RCC 7860 (cell line): Measurements from ENCODE around the gene VPREB3.

Source experiments
- DNase-seq: peaks from one replicate; pipeline ENCODE4 v3.0.0-alpha.2; 2015; ENCODE audit warnings: low spot score
- FAIRE-seq: peaks from 2 replicates; lab custom pipeline; 2012; peaks lifted over from hg19 to GRCh38; lab: Jason Lieb, UNC

The VPREB3 gene, protein sequence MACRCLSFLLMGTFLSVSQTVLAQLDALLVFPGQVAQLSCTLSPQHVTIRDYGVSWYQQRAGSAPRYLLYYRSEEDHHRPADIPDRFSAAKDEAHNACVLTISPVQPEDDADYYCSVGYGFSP

DNA sequence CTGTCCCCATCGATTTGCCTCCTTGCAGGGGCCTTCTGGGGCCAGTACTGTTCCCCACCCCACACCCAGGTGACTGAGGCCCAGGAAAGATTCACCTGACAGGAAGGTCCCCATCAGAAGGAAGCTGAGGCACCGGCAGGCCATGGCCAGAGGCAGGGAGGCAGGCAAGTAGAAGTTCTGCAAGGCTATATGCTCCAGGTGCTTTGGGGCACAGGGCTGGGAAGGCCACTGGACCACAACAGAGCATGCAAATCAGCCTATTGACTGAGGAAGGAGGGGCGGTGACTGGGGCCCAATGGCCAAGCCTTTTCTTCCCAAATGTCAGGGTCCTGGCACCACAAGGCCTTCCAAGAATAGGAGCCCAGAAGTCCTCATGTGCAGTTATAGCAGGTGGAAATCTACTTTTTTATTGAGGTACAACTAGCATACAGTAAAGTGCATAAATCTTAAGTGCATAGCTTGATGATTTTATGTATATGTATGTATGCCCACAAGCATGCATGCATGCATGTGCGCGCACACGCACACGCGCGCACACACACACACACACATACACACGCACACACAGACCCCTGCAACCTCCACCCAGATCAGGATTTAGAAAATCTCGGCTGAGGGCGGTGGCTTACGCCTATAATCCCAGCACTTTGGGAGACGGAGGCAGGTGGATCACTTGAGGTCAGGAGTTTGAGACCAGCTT lies at the start of gene VPREB3:
TSS of gene VPREB3 (minus strand) at position 206 of the 700 bp plus-strand sequence. CDS start at position 144, 62 bp downstream.
- no peak for DNase-seq
- no peak for FAIRE-seq

- no peak for FAIRE-seq
- DNase-seq = no peak
Measured at GRCh38 chr22:23803001-23803819, 49.0 kb upstream of the VPREB3 start.

DNA sequence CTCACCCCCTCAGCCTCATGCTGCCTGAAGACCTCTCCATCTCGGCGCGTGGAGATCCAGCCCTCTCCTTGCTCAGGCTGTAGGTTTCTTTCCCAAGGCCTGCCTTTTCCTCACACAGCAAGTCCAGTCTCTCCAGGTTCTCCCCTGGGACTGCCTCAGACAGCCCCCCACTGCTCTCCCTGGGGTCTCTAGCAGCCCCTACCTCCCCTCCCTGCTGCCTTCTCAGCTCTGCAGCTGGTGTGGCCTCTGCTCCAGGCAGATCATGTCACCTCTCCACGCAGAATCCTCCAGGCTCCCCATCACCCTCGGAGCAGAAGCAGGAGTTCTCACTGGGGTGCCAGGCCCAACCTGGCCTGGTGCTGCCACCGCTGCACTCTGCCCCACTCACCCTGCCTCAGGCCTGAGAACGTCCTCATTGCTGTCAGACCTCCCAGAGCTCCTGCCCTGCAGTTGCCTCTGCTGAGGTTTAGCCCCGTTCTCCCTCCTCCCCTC lies 47.7 kb upstream of the VPREB3 start:
- no peak for DNase-seq
- FAIRE-seq = no peak

DNA sequence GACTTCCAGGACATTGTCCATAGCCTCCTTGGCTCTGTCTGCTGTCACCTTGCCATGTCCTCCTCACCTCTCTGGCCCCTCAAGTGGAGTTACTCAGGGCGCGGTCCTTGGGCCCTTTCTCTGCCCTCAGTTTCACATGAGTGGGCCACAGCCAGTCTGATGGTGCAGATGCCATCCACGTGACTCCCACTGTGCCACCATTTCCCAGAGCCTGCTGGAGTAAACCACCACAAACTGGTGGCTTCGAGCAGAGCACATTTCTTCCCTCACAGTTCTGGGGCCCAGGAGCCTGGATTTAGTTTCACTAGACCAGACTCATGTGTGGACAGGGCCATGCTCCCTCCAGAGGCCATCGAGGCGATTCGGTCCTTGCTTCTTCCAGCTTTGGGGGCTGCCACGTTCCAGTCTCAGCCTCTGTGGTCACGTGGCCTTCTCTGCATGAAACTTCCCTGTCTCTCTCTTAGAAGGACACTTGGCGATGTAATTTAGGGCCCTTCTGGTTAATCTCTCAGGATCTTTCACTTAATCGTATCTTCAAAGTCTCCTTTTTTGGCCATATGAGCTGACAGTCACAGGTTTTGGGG lies 47.1 kb upstream of the VPREB3 start:
- DNase-seq (no peak), FAIRE-seq (no peak)

DNA sequence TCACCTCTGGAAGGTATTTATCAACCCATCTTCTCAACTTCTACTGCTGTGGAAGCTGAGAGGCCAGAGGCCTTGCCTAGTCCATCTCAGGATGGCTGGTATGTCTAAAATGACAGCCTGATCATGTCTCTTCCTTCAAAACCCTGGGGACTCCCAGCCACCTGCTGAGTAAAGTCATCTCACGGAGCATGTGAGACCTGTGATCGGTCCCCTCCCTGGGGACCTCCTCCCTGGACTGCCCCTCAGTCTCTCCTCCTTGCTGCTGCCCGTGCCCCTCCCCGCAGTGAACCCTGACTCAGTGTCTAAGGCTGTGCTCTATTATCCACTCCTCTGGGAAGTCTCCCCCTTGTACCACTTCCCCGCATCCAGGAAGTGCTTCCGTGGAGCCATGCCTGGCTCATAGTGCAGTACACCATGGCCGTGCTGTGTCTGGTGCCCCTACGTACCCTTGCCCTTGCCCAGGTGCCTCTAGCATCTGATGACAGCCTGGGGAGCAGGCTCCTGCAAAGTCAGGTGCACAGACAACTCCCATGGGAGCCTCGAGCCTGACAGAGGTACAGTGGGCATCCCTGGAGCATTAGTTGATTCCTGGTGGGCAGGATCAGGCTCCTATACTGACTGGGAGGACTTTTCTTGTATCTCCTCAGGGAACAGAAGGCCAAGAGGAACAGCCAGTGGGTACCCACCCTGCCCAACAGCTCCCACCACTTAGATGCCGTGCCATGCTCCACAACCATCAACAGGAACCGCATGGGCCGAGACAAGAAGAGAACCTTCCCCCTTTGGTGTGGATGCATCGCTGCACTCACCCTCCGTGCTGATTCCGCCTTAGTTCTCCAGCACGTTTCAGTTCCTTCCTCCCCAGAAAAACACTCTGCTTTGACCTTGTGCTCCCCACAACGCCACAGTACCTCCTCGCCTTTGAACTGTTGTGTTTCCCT lies 46.3 kb upstream of the VPREB3 start:
- DNase-seq (no peak), FAIRE-seq (no peak)

- FAIRE-seq = no peak
- no peak for DNase-seq
Measured at GRCh38 chr22:23796461-23796860, 42.2 kb upstream of the VPREB3 start.

DNA sequence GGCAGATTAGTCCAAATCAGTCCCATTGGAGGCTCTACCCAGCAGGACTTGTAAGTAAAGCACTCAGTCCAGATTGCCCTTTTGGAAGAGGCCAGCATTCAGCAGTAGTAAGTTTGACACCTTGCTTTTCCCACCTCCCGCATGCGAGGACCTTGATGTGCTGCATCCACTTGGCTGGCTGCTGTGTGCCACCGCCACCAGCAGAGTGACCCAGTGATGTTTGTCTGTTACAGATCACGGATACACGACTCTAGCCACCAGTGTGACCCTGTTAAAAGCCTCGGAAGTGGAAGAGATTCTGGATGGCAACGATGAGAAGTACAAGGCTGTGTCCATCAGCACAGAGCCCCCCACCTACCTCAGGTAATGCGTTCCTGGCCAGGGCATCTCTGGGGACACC lies 39.1 kb upstream of the VPREB3 start:
- FAIRE-seq = no peak
- no peak for DNase-seq

DNA sequence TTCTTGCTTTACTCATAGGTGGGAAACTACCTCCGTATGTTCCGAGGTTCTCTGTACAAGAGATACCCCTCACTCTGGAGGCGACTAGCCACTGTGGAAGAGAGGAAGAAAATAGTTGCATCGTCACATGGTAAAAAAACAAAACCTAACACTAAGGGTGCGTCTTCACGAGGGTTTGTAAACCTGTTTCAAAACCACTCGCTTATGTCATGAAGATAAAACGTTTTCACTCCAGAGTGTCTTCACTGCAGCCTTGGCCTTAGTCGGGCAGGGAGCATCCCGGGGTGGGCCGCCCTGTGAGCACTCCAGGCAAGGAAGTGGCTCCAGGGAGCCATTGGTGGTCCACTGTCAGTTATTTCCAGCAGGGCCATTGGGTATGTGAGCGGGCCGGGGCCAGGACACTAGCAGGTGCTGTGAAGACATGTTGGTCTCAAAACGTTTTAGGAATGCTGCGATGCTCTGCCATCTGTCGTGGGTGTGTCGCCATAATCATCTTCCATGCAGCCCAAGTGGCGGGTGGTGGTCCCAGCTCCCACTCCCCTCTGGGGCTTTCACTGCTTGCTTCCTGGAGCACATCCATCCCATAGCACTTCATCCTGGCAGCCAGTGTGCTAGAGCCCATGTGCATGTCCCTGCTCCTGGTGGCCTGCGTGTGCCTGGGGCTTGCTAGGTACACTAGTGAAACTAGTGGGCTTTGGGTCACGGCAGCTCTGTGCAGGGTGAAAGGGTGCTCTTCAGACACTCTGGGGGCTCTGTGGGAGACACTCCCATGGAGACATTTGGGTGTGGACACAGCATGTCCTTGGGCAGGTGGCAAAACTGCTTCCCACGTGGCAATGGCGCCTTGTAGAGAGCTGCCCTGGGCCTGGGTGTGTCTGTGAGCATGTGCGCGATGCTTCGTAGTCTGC lies 37.8 kb upstream of the VPREB3 start:
- FAIRE-seq (no peak), DNase-seq (no peak)

DNA sequence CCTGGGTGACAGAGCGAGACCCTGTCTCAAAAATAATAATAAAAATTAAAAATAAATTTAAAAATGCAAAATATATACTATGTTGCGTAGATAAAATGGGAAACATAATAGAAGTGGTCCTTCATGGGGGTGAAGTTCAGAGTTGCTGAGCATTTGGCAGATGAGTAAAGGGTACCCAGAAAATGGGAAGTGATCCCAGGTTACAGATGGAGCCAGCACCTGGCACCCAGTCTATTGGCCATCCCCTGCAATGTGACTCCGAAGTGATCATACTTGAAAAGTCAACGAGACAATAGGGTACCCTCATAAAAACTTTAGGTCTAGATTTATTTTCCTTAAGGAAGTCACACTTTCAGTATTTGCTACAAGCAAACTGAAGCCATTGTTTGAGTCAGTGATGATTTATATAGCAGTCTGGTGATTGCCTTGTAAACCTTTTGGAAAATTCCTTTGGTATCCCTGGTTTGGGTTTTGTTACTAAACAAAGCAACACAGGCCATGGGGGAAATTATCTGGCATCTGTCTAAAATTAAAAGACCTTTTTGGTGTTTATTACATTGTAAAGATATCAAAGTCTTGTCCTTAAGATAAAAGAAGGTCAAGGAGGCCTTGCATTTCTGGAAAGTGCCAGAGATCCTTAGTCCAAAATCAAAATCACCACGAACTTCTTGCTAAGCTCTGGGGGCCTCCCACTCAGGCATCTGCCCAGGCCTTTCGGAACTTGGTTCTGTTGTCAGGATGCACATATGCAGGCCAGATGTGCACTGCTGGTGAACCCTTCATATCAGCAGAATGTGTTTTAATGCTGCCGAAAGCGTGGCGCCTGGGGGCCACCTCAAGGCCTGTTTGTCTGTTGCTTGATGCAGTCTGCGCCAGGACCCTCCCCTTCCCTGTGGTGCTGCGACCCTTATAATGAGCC lies 36.9 kb upstream of the VPREB3 start:
- DNase-seq = no peak
- no peak for FAIRE-seq

DNA sequence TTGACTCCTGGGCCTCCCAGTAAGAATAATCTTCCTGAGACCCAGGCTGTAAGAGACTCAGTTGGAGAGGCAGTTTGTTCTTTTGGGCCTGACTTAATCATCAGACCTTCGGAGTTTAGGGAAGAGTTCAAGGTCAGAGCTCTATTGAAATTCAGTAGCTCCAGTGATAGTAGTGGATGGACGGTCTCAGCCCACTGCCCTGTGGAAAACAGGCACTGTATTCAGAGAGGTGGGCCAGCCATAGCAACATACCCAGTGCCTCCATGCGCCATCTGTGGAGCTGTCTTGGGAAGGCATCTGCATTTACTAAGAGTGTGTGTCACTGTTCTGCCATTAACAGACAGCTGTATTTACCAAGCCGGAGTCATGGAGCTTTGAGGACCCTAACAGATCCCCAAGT lies 35.4 kb upstream of the VPREB3 start:
- DNase-seq = no peak
- no peak for FAIRE-seq

DNA sequence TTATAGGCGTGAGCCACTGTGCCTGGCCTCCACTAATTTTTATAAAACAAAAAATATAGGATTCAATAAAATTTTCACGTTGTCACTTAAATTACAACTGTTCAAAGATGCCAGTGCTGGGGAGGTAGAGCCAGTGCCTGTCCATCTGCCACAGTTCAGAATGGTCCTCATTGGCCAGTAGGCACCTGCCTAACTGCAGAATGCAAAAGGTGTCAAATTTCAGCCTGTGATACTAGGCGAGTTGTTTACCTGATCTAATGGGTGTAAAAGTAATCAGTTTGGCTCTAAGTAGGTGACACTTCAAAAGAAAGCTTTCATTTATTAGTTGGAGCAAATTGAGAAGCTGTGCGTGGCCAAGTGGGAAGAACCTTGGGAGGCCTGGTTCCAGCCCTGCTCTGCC lies 34.9 kb upstream of the VPREB3 start:
- DNase-seq = no peak
- FAIRE-seq = no peak

GRCh38 chr22:23787910-23788309 lies 33.7 kb upstream of the VPREB3 start:
- FAIRE-seq (no peak), DNase-seq (no peak)

DNA sequence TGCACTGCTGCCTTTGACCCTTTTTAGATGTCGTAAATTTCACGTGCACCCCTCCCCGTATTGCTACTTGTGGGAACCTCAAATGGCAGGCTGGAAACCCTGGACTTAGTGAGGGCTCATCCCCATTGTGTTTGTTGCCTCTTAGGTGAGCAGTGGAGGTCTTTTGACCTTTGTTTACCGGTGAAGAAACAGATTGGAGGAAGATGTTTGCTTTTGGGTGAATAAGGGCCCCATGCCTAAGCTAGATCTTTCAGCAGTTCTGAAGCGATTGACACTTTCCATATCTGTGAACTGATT lies 33.3 kb upstream of the VPREB3 start:
- no peak for FAIRE-seq
- no peak for DNase-seq

- DNase-seq (peak; percentile 69), FAIRE-seq (no peak)
Measured at GRCh38 chr22:23786752-23787599, 32.8 kb upstream of the VPREB3 start, which contains the start of gene SMARCB1. Gene SMARCB1, plus strand, starts transcription at chr22:23786966. Its CDS starts 204 bp downstream, at chr22:23787170.

DNA sequence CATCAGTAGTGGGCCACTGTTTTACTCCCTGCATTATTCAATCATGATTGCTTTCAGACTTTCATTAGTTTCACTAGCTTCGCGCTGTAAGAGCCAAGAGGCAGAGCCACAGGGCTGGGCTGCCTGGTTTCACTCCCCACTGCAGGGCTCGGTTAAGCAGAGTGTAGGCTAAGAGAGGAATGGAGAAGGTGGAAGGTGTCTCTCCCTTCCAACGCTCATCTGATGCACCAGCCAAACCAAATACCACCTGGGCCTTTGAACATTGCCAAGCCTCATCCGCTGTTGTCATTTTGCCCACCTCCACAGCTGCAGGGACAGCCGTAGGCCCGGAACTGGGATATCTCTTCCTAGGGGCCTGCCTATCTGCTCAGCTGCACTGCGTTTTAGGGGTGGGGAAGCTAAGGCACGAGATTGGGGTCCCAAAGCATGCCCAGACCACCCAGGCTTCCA lies 32.1 kb upstream of the VPREB3 start:
- FAIRE-seq (no peak), DNase-seq (no peak)

DNA sequence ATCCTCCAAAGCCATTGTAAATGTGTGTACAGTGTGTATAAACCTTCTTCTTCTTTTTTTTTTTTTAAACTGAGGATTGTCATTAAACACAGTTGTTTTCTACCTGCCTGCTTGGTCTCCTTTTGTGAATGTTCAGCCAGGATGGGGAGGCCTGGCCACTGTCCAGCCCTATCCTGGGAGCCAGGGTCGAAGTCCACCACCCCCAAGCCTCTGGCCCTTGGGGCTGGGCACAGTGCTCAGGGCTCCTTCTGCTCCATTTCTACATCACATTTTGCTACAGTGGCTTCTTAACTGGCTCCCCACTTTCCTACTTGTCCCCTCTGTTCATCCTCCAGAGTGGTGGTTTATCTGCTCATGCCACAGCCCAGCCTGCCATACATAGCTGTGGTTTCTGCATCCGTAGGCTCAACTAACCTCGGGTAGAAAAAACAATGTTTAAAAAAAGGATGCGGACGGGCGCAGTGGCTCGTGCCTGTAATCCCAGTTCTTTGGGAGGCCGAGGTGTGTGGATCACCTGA lies 30.0 kb upstream of the VPREB3 start:
- FAIRE-seq (no peak), DNase-seq (no peak)
